D721Med (cell line): Measurements from ENCODE around the gene ENOPH1.
"Not testable (repeated sequence)": the region's sequence is repeated elsewhere in the genome, so short reads cannot be mapped to it uniquely, and the experiment has no call there.

ENCODE experiments used
- DNase-seq: peaks from one replicate; pipeline ENCODE4 v3.0.0; 2011; ENCODE audit warnings: low spot score; ENCODE audit not compliant: insufficient read length
- FAIRE-seq: peaks from 2 replicates; lab custom pipeline; 2011; peaks lifted over from hg19 to GRCh38; lab: Jason Lieb, UNC
- CTCF ChIP-seq: IDR thresholded peaks from 2 replicates; pipeline ENCODE4 v1.5.1; 2012; ENCODE audit warnings: mild to moderate bottlenecking, control low read depth; ENCODE audit not compliant: insufficient read depth; ENCODE audit errors: missing control alignments

ENOPH1 gene

GRCh38 chr4:82430193-82430963, at the start of gene ENOPH1, which contains the start of gene HNRNPDL:
Gene ENOPH1, plus strand, starts transcription at chr4:82430590. Its CDS starts 240 bp downstream, at chr4:82430830.
Gene HNRNPDL, minus strand, starts transcription at chr4:82430462. Its CDS starts 772 bp downstream, at chr4:82429690.
- DNase-seq, result peak; percentile 74
- no peak for FAIRE-seq
- no peak for TF ChIP-seq CTCF

GRCh38 chr4:82380831-82381230, 49.6 kb upstream of the ENOPH1 start:
- FAIRE-seq, result no peak
- DNase-seq, result no peak
- TF ChIP-seq CTCF, result no peak

GRCh38 chr4:82381235-82381634, 49.2 kb upstream of the ENOPH1 start:
- no peak for DNase-seq
- FAIRE-seq, result no peak
- TF ChIP-seq CTCF, result no peak

- DNase-seq, result no peak
- no peak for FAIRE-seq
- no peak for TF ChIP-seq CTCF
Observed at GRCh38 chr4:82381661-82382296, 48.6 kb upstream of the ENOPH1 start.

- DNase-seq, result no peak
- TF ChIP-seq CTCF, result no peak
- no peak for FAIRE-seq
Observed at GRCh38 chr4:82382751-82383150, 47.6 kb upstream of the ENOPH1 start.

- not testable (repeated sequence) for FAIRE-seq, DNase-seq
Observed at GRCh38 chr4:82386312-82386711, 44.1 kb upstream of the ENOPH1 start.

GRCh38 chr4:82388405-82388804, 42.0 kb upstream of the ENOPH1 start:
- FAIRE-seq (no peak), DNase-seq (no peak)
- TF ChIP-seq CTCF, result peak; percentile 9

- DNase-seq, FAIRE-seq: not testable (repeated sequence)
Observed at GRCh38 chr4:82390061-82390460, 40.3 kb upstream of the ENOPH1 start.
